HEK293 (cell line): ENCODE measurements around the gene KREMEN2.
A peak's percentile ranks its signal among the peaks of the same experiment; 100 is the strongest.

Source experiments
- CTCF ChIA-PET: fragments of 350-600 bp; formaldehyde crosslinking; extraction: SDS; loops from one replicate; lab custom pipeline; 2021; ENCODE audit warnings: antibody characterized with exemption; lab: Yijun Ruan, JAX
- POLR2A ChIA-PET: fragments of 300-600 bp; formaldehyde crosslinking; extraction: SDS; loops from one replicate; lab custom pipeline; 2020; ENCODE audit warnings: antibody characterized with exemption, inconsistent platforms; lab: Yijun Ruan, JAX
- H3K27ac ChIP-seq: fragments of 200-500 bp; sonication (Bioruptor generic); 2 replicates; pipeline ENCODE4 v1.5.1; 2014; ENCODE audit warnings: low read depth, low read length, control low read depth, inconsistent platforms; ENCODE audit errors: extremely low read depth
- H3K36me3 ChIP-seq, 2 experiments: fragments of 200-500 bp in 1 of 2; sonication (Bioruptor generic) in 1 of 2; 1 replicate in 1 of 2; 2 replicates in 1 of 2; pipeline ENCODE4 v1.5.1; 2014 to 2017; ENCODE audit warnings: inconsistent platforms in 2 of 2, low read length in 2 of 2; ENCODE audit not compliant: control insufficient read depth in 2 of 2, insufficient read depth in 1 of 2
- H3K4me1 ChIP-seq: fragments of 200-500 bp; sonication (Bioruptor generic); 2 replicates; pipeline ENCODE4 v1.5.1; 2014; ENCODE audit warnings: mild to moderate bottlenecking, low read length, inconsistent platforms; ENCODE audit not compliant: control insufficient read depth, insufficient read depth
- H3K4me3 ChIP-seq: 2 replicates; pipeline ENCODE4 v1.5.1; 2011; ENCODE audit warnings: low read depth, mild to moderate bottlenecking, control low read depth, low read length, moderate library complexity
- H3K9me3 ChIP-seq: fragments of 200-500 bp; sonication (Bioruptor generic); 2 replicates; pipeline ENCODE4 v1.5.1; 2014; ENCODE audit warnings: low read depth, low read length, inconsistent platforms; ENCODE audit not compliant: control insufficient read depth, insufficient read depth
- IKZF3 ChIP-seq: fragments of 450-650 bp; IDR thresholded peaks from 2 replicates; pipeline ENCODE4 v1.5.0; 2018; ENCODE audit warnings: missing biosample characterization, mild to moderate bottlenecking, missing genetic modification characterization, moderate library complexity
- KLF1 ChIP-seq: fragments of 450-650 bp; formaldehyde crosslinking; IDR thresholded peaks from 2 replicates; pipeline ENCODE4 v1.5.1; 2016; ENCODE audit warnings: missing biosample characterization, missing genetic modification characterization
- KLF8 ChIP-seq: fragments of 450-650 bp; formaldehyde crosslinking; IDR thresholded peaks from 2 replicates; pipeline ENCODE4 v1.5.1; 2016; ENCODE audit warnings: missing biosample characterization, missing genetic modification characterization
- RBAK ChIP-seq: fragments of 450-650 bp; formaldehyde crosslinking; IDR thresholded peaks from 2 replicates; pipeline ENCODE4 v1.5.1; 2016; ENCODE audit warnings: missing biosample characterization, missing genetic modification characterization
- SP2 ChIP-seq: fragments of 450-650 bp; formaldehyde crosslinking; IDR thresholded peaks from 2 replicates; pipeline ENCODE4 v1.5.1; 2016; ENCODE audit warnings: missing biosample characterization, missing genetic modification characterization
- SP3 ChIP-seq: fragments of 450-650 bp; formaldehyde crosslinking; IDR thresholded peaks from 2 replicates; pipeline ENCODE4 v1.5.1; 2016; ENCODE audit warnings: missing biosample characterization, missing genetic modification characterization
- ZBTB20 ChIP-seq: fragments of 450-650 bp; formaldehyde crosslinking; IDR thresholded peaks from 2 replicates; pipeline ENCODE4 v1.5.1; 2016; ENCODE audit warnings: missing biosample characterization, missing genetic modification characterization
- ZBTB21 ChIP-seq: fragments of 450-650 bp; formaldehyde crosslinking; IDR thresholded peaks from 2 replicates; pipeline ENCODE4 v1.5.1; 2017; ENCODE audit warnings: missing biosample characterization, missing genetic modification characterization
- ZFHX2 ChIP-seq: fragments of 450-650 bp; formaldehyde crosslinking; conservative IDR thresholded peaks from 2 replicates; pipeline ENCODE4 v1.5.1; 2016; ENCODE audit warnings: missing biosample characterization, missing genetic modification characterization
- ZFP69B ChIP-seq: fragments of 450-650 bp; formaldehyde crosslinking; IDR thresholded peaks from 2 replicates; pipeline ENCODE4 v1.5.1; 2016; ENCODE audit warnings: missing biosample characterization, missing genetic modification characterization
- ZIC2 ChIP-seq: fragments of 450-650 bp; formaldehyde crosslinking; IDR thresholded peaks from 2 replicates; pipeline ENCODE4 v1.5.1; 2016; ENCODE audit warnings: missing biosample characterization, missing genetic modification characterization
- ZNF560 ChIP-seq: fragments of 450-650 bp; formaldehyde crosslinking; IDR thresholded peaks from 2 replicates; pipeline ENCODE4 v1.5.1; 2017; ENCODE audit warnings: missing biosample characterization, missing genetic modification characterization, borderline replicate concordance
- ZNF623 ChIP-seq: fragments of 450-650 bp; formaldehyde crosslinking; IDR thresholded peaks from 2 replicates; pipeline ENCODE4 v1.5.1; 2016; ENCODE audit warnings: missing biosample characterization, missing genetic modification characterization
- ZNF654 ChIP-seq: fragments of 450-650 bp; formaldehyde crosslinking; IDR thresholded peaks from 2 replicates; pipeline ENCODE4 v1.5.1; 2016; ENCODE audit warnings: low read depth, missing biosample characterization, missing genetic modification characterization
- ZSCAN16 ChIP-seq: fragments of 450-650 bp; formaldehyde crosslinking; IDR thresholded peaks from 2 replicates; pipeline ENCODE4 v1.5.1; 2016; ENCODE audit warnings: missing biosample characterization, missing genetic modification characterization
- ZXDB ChIP-seq: fragments of 450-650 bp; formaldehyde crosslinking; IDR thresholded peaks from 2 replicates; pipeline ENCODE4 v1.5.1; 2016; ENCODE audit warnings: missing biosample characterization, missing genetic modification characterization
- TF ChIP-seq, protein P1 (sequence below): IDR thresholded peaks from 2 replicates; pipeline ENCODE4 v1.6.1; 2011; ENCODE audit warnings: mild to moderate bottlenecking, low read depth, low read length, borderline replicate concordance
- TF ChIP-seq, protein P2 (sequence below): fragments of 450-650 bp; formaldehyde crosslinking; IDR thresholded peaks from 2 replicates; pipeline ENCODE4 v1.5.1; 2016; ENCODE audit warnings: missing biosample characterization, missing genetic modification characterization
- TF ChIP-seq, protein P3 (sequence below): fragments of 450-650 bp; formaldehyde crosslinking; IDR thresholded peaks from 2 replicates; pipeline ENCODE4 v1.5.1; 2016; ENCODE audit warnings: missing biosample characterization, missing genetic modification characterization
- TF ChIP-seq, protein P4 (sequence below): fragments of 450-650 bp; formaldehyde crosslinking; IDR thresholded peaks from 2 replicates; pipeline ENCODE4 v1.5.1; 2016; ENCODE audit warnings: missing biosample characterization, missing genetic modification characterization
- TF ChIP-seq, protein P5 (sequence below): fragments of 450-650 bp; formaldehyde crosslinking; IDR thresholded peaks from 2 replicates; pipeline ENCODE4 v1.5.1; 2017; ENCODE audit warnings: missing biosample characterization, missing genetic modification characterization
- TF ChIP-seq, protein P6 (sequence below): fragments of 450-650 bp; formaldehyde crosslinking; IDR thresholded peaks from 2 replicates; pipeline ENCODE4 v1.5.1; 2016; ENCODE audit warnings: missing biosample characterization, missing genetic modification characterization

KREMEN2 gene

DNA sequence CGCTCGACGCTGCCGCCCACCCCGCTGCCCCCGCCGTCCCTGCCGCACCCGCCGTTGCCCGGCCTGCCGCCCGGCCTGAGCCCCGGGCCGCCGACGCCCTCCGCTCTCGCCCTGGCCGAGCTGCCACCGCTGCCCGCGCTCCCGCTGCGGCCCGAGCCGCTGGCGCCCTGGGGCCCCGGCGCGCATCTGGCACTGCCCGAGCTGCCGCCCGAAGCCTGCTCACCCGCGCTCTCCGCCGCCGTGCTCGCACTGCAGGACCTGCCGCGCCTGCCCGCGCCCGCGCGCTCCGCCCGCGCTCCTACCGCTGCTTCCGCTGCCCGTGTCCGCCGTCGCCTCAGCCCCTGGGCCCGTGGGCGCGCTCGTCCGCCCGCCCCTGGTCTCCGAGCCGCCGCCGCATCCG is 40.2 kb downstream of the KREMEN2 start:
- no peaks in the 10 kb centered on the region for H3K4me1 ChIP-seq
- H3K4me3 ChIP-seq = peak overlapping the region; percentile 44
- TF ChIP-seq, protein P1, sequence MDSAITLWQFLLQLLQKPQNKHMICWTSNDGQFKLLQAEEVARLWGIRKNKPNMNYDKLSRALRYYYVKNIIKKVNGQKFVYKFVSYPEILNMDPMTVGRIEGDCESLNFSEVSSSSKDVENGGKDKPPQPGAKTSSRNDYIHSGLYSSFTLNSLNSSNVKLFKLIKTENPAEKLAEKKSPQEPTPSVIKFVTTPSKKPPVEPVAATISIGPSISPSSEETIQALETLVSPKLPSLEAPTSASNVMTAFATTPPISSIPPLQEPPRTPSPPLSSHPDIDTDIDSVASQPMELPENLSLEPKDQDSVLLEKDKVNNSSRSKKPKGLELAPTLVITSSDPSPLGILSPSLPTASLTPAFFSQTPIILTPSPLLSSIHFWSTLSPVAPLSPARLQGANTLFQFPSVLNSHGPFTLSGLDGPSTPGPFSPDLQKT = no peak
- TF ChIP-seq ZSCAN16 (tag by site-specific recombination) (no peak), ZNF623 (tag by site-specific recombination) (no peak), KLF8 (no peak), ZIC2 (tag by site-specific recombination) (no peak)
- TF ChIP-seq, all 188 proteins: peak for 0
- Histone ChIP-seq H3K27ac (no peak overlapping the region), H3K36me3 (no peaks in the 10 kb centered on the region), H3K9me3 (no peaks in the 10 kb centered on the region)
- ChIA-PET POLR2A (interaction anchor here (0.7 to 12.4 kb wide), 9 partner anchors 19 to 130 kb away, joined by 3 to 247 read pairs (median 3); partner anchors contain the start of genes CLDN6, HCFC1R1, PAQR4 and PKMYT1), CTCF (interaction anchor here (0.7 to 9.6 kb wide), 13 partner anchors 11 to 946 kb away, joined by 3 to 149 read pairs (median 5); partner anchors contain the start of gene TNFRSF12A)

DNA sequence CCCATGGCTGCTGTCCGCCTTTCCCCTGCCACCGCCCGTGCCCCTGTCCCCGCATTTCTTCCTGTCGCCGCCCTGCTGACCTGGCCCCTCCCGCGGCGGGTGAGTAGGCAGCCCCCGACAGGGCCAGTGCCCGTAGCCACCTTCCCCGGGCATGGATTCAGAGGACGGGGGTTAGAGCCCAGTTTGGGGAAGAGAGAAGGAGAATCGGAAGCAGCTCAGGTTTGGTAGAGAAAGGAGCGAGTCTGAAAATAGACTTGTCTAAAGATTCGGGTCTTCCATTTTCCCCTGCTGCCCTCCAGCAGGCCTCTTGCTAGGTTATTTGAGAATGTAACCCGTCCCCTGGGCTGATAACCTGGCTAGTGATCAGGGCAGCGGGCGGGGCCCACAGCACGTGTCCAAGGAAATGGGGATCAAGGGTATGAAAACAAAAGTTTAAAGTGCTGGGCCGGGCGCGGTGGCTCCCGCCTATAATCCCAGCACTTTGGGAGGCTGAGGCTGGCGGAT is 40.8 kb downstream of the KREMEN2 start:
- no peaks in the 10 kb centered on the region for H3K4me1 ChIP-seq
- H3K27ac ChIP-seq = no peak overlapping the region
- no peaks in the 10 kb centered on the region for H3K36me3 ChIP-seq
- POLR2A ChIA-PET = interaction anchor here (0.8 to 12.4 kb wide), 4 partner anchors 19 to 124 kb away, joined by 3 to 247 read pairs (median 4); partner anchors contain the start of genes CLDN6, HCFC1R1, PAQR4 and PKMYT1
- H3K9me3 ChIP-seq = no peaks in the 10 kb centered on the region
- CTCF ChIA-PET = interaction anchor here (0.7 to 9.6 kb wide), 5 partner anchors 16 to 125 kb away, joined by 4 to 149 read pairs (median 4); partner anchors contain the start of genes FLYWCH1 and TNFRSF12A
- peak overlapping the region; percentile 44 for H3K4me3 ChIP-seq
- no peak for TF ChIP-seq ZNF560 (tag by site-specific recombination)
- TF ChIP-seq, protein P2, sequence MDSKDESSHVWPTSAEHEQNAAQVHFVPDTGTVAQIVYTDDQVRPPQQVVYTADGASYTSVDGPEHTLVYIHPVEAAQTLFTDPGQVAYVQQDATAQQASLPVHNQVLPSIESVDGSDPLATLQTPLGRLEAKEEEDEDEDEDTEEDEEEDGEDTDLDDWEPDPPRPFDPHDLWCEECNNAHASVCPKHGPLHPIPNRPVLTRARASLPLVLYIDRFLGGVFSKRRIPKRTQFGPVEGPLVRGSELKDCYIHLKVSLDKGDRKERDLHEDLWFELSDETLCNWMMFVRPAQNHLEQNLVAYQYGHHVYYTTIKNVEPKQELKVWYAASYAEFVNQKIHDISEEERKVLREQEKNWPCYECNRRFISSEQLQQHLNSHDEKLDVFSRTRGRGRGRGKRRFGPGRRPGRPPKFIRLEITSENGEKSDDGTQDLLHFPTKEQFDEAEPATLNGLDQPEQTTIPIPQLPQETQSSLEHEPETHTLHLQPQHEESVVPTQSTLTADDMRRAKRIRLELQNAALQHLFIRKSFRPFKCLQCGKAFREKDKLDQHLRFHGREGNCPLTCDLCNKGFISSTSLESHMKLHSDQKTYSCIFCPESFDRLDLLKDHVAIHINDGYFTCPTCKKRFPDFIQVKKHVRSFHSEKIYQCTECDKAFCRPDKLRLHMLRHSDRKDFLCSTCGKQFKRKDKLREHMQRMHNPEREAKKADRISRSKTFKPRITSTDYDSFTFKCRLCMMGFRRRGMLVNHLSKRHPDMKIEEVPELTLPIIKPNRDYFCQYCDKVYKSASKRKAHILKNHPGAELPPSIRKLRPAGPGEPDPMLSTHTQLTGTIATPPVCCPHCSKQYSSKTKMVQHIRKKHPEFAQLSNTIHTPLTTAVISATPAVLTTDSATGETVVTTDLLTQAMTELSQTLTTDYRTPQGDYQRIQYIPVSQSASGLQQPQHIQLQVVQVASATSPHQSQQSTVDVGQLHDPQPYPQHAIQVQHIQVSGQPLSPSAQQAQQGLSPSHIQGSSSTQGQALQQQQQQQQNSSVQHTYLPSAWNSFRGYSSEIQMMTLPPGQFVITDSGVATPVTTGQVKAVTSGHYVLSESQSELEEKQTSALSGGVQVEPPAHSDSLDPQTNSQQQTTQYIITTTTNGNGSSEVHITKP (tag by site-specific recombination) = no peak
- TF ChIP-seq, protein P3, sequence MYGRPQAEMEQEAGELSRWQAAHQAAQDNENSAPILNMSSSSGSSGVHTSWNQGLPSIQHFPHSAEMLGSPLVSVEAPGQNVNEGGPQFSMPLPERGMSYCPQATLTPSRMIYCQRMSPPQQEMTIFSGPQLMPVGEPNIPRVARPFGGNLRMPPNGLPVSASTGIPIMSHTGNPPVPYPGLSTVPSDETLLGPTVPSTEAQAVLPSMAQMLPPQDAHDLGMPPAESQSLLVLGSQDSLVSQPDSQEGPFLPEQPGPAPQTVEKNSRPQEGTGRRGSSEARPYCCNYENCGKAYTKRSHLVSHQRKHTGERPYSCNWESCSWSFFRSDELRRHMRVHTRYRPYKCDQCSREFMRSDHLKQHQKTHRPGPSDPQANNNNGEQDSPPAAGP (tag by site-specific recombination) = peak; percentile 42; the same call in 1 of the 2 replicates
- TF ChIP-seq KLF1 = peak; percentile 95
- no peak for TF ChIP-seq ZBTB21 (tag by site-specific recombination)
- 0 out of 2 replicates have a peak, but pooled peaks have one; percentile 16 for TF ChIP-seq SP3
- TF ChIP-seq, protein P4, sequence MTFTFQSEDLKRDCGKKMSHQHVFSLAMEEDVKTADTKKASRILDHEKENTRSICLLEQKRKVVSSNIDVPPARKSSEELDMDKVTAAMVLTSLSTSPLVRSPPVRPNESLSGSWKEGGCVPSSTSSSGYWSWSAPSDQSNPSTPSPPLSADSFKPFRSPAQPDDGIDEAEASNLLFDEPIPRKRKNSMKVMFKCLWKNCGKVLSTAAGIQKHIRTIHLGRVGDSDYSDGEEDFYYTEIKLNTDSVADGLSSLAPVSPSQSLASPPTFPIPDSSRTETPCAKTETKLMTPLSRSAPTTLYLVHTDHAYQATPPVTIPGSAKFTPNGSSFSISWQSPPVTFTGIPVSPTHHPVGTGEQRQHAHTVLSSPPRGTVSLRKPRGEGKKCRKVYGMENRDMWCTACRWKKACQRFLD (tag by site-specific recombination) = no peak
- peak; percentile 58 for TF ChIP-seq ZFHX2
- no peak for TF ChIP-seq ZNF654 (tag by site-specific recombination)
- TF ChIP-seq, protein P5, sequence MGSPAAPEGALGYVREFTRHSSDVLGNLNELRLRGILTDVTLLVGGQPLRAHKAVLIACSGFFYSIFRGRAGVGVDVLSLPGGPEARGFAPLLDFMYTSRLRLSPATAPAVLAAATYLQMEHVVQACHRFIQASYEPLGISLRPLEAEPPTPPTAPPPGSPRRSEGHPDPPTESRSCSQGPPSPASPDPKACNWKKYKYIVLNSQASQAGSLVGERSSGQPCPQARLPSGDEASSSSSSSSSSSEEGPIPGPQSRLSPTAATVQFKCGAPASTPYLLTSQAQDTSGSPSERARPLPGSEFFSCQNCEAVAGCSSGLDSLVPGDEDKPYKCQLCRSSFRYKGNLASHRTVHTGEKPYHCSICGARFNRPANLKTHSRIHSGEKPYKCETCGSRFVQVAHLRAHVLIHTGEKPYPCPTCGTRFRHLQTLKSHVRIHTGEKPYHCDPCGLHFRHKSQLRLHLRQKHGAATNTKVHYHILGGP (tag by site-specific recombination) = no peak
- 0 out of 2 replicates have a peak, but pooled peaks have one; percentile 14 for TF ChIP-seq ZXDB (tag by site-specific recombination)
- TF ChIP-seq, protein P6, sequence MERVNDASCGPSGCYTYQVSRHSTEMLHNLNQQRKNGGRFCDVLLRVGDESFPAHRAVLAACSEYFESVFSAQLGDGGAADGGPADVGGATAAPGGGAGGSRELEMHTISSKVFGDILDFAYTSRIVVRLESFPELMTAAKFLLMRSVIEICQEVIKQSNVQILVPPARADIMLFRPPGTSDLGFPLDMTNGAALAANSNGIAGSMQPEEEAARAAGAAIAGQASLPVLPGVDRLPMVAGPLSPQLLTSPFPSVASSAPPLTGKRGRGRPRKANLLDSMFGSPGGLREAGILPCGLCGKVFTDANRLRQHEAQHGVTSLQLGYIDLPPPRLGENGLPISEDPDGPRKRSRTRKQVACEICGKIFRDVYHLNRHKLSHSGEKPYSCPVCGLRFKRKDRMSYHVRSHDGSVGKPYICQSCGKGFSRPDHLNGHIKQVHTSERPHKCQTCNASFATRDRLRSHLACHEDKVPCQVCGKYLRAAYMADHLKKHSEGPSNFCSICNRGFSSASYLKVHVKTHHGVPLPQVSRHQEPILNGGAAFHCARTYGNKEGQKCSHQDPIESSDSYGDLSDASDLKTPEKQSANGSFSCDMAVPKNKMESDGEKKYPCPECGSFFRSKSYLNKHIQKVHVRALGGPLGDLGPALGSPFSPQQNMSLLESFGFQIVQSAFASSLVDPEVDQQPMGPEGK (tag by site-specific recombination) = peak; percentile 40; the same call in 1 of the 2 replicates
- peak; percentile 93 for TF ChIP-seq ZFP69B (tag by site-specific recombination)
- TF ChIP-seq SP2 (tag by site-specific recombination) = peak; percentile 38; the same call in 1 of the 2 replicates
- no peak for TF ChIP-seq IKZF3 (tag by site-specific recombination)
- TF ChIP-seq ZBTB20 = peak; percentile 51; the same call in 1 of the 2 replicates
- TF ChIP-seq RBAK (tag by site-specific recombination) = no peak
